Prostate gland (tissue), 2 donors: ENCODE data around the gene ABL1.

Experiments used
- CTCF ChIP-seq, 4 experiments: fragments of 200-600 bp in 2 of 4; fragments of 450-650 bp in 2 of 4; sonication (generic) in 2 of 4; IDR thresholded peaks; 1 replicate in 3 of 4; 2 replicates in 1 of 4; pipeline ENCODE4 v1.5.1; 2016 to 2019; ENCODE audit warnings: antibody characterized with exemption in 4 of 4, mild to moderate bottlenecking in 2 of 4, moderate library complexity in 2 of 4
- POLR2A ChIP-seq: fragments of 450-650 bp; IDR thresholded peaks from one replicate; pipeline ENCODE4 v1.6.1; 2016; ENCODE audit warnings: antibody characterized with exemption, mild to moderate bottlenecking

GRCh38 chr9:130846487-130847305 is 11.6 kb downstream of the ABL1 start:
- TF ChIP-seq CTCF (IDR thresholded peaks at IDR 0.05): no peak
- no peak for TF ChIP-seq POLR2A
